H9 (cell line): ENCODE results near the gene CLDN22. TPM values are rescaled to one million over a fixed set of nuclear protein-coding genes. Genes with fewer than 3 reads are reported as not detected.

ENCODE experiments used
- DNase-seq: peaks from one replicate; pipeline ENCODE4 v3.0.0-alpha.2; 2017
- H2AFZ ChIP-seq: one replicate; pipeline ENCODE4 v1.6.1; 2013; ENCODE audit warnings: mild to moderate bottlenecking, low read length, control low read depth, moderate library complexity
- H2AK5ac ChIP-seq: 2 replicates; pipeline ENCODE4 v1.6.1; 2013; ENCODE audit warnings: low read length, control low read depth, mixed read lengths; ENCODE audit not compliant: insufficient read length
- H2BK120ac ChIP-seq: one replicate; pipeline ENCODE4 v1.6.1; 2013; ENCODE audit warnings: low read depth, mild to moderate bottlenecking, low read length, control low read depth, inconsistent platforms; ENCODE audit not compliant: poor library complexity, severe bottlenecking
- H2BK12ac ChIP-seq: 2 replicates; pipeline ENCODE4 v1.6.1; 2013; ENCODE audit warnings: low read length, control low read depth, mixed read lengths, low read depth; ENCODE audit not compliant: insufficient read length
- H2BK15ac ChIP-seq: 2 replicates; pipeline ENCODE4 v1.6.1; 2013; ENCODE audit warnings: low read depth, low read length, control low read depth
- H2BK20ac ChIP-seq: one replicate; pipeline ENCODE4 v1.6.1; 2013; ENCODE audit warnings: low read depth, mild to moderate bottlenecking, low read length, control low read depth, inconsistent platforms; ENCODE audit not compliant: poor library complexity, severe bottlenecking
- H2BK5ac ChIP-seq: 2 replicates; pipeline ENCODE4 v1.6.1; 2013; ENCODE audit warnings: low read length, control low read depth, mixed read lengths; ENCODE audit not compliant: insufficient read length
- H3K14ac ChIP-seq: 2 replicates; pipeline ENCODE4 v1.6.1; 2013; ENCODE audit warnings: low read length, control low read depth; ENCODE audit not compliant: insufficient read depth
- H3K18ac ChIP-seq: 2 replicates; pipeline ENCODE4 v1.6.1; 2013; ENCODE audit warnings: low read depth, mild to moderate bottlenecking, mixed read lengths, low read length, control low read depth; ENCODE audit not compliant: insufficient read length
- H3K23ac ChIP-seq: 2 replicates; pipeline ENCODE4 v1.6.1; 2013; ENCODE audit warnings: low read length, control low read depth, mixed read lengths, low read depth; ENCODE audit not compliant: insufficient read length
- H3K23me2 ChIP-seq: 2 replicates; pipeline ENCODE4 v1.6.1; 2013; ENCODE audit warnings: low read depth, mild to moderate bottlenecking, mixed read lengths, low read length, control low read depth; ENCODE audit not compliant: insufficient read length, poor library complexity, severe bottlenecking
- H3K27ac ChIP-seq: 2 replicates; pipeline ENCODE4 v1.5.1; 2013; ENCODE audit warnings: low read length, control low read depth, mixed read lengths, low read depth; ENCODE audit not compliant: insufficient read length
- H3K27me3 ChIP-seq: 2 replicates; pipeline ENCODE4 v1.6.1; 2013; ENCODE audit warnings: low read length, control low read depth, inconsistent platforms; ENCODE audit not compliant: insufficient read depth
- H3K4ac ChIP-seq: 2 replicates; pipeline ENCODE4 v1.6.1; 2013; ENCODE audit warnings: low read depth, mild to moderate bottlenecking, control low read depth, inconsistent platforms, low read length, moderate library complexity
- H3K4me1 ChIP-seq: 2 replicates; pipeline ENCODE4 v1.6.1; 2013; ENCODE audit warnings: low read length, control low read depth, inconsistent platforms; ENCODE audit not compliant: insufficient read depth
- H3K4me2 ChIP-seq: 2 replicates; pipeline ENCODE4 v1.6.1; 2013; ENCODE audit warnings: low read length, control low read depth, mixed read lengths; ENCODE audit not compliant: insufficient read length, insufficient read depth
- H3K56ac ChIP-seq: 2 replicates; pipeline ENCODE4 v1.6.1; 2013; ENCODE audit warnings: low read depth, mild to moderate bottlenecking, mixed read lengths, low read length, control low read depth; ENCODE audit not compliant: insufficient read length
- H3K79me1 ChIP-seq: 2 replicates; pipeline ENCODE4 v1.6.1; 2013; ENCODE audit warnings: low read depth, mild to moderate bottlenecking, moderate library complexity, low read length, control low read depth, inconsistent platforms; ENCODE audit not compliant: insufficient read depth, poor library complexity, severe bottlenecking
- H3K79me2 ChIP-seq: 2 replicates; pipeline ENCODE4 v1.6.1; 2013; ENCODE audit warnings: low read length, control low read depth, inconsistent platforms; ENCODE audit not compliant: insufficient read depth
- H3K9ac ChIP-seq: 2 replicates; pipeline ENCODE4 v1.6.1; 2013; ENCODE audit warnings: low read length, control low read depth, mixed read lengths; ENCODE audit not compliant: insufficient read length; ENCODE audit errors: extremely low read depth
- H3K9me3 ChIP-seq: one replicate; pipeline ENCODE4 v1.6.1; 2013; ENCODE audit warnings: low read depth, low read length, inconsistent platforms; ENCODE audit not compliant: control insufficient read depth
- H3T11ph ChIP-seq: one replicate; pipeline ENCODE4 v1.6.1; 2013; ENCODE audit warnings: mild to moderate bottlenecking, low read length, control low read depth, inconsistent platforms
- H4K20me1 ChIP-seq: one replicate; pipeline ENCODE4 v1.6.1; 2013; ENCODE audit not compliant: control insufficient read depth, insufficient read length, insufficient read depth
- H4K5ac ChIP-seq: 2 replicates; pipeline ENCODE4 v1.6.1; 2013; ENCODE audit warnings: low read depth, mild to moderate bottlenecking, mixed read lengths, low read length, control low read depth; ENCODE audit not compliant: insufficient read length
- H4K8ac ChIP-seq: replicated peaks from 2 replicates; pipeline ENCODE4 v1.6.1; 2013; ENCODE audit warnings: low read length, control low read depth, mixed read lengths, low read depth; ENCODE audit not compliant: insufficient read length
- H4K91ac ChIP-seq: 2 replicates; pipeline ENCODE4 v1.6.1; 2013; ENCODE audit warnings: low read depth, mild to moderate bottlenecking, moderate library complexity, mixed read lengths, low read length, control low read depth; ENCODE audit not compliant: insufficient read length
- H3K27ac Mint-ChIP-seq, 3 experiments: 2 replicates in 2 of 3; 3 replicates in 1 of 3; pipeline ENCODE4 v1.8.0; 2020 to 2021; ENCODE audit warnings: mixed read lengths in 3 of 3, mild to moderate bottlenecking in 1 of 3, moderate library complexity in 1 of 3
- H3K27me3 Mint-ChIP-seq: 2 replicates; pipeline ENCODE4 v1.8.0; 2021; ENCODE audit warnings: low read depth, mild to moderate bottlenecking, moderate library complexity, mixed read lengths
- H3K36me3 Mint-ChIP-seq, 3 experiments: 2 replicates in 2 of 3; 3 replicates in 1 of 3; pipeline ENCODE4 v1.8.0; 2020 to 2021; ENCODE audit warnings: low read depth in 3 of 3, mixed read lengths in 3 of 3; ENCODE audit not compliant: insufficient read depth in 1 of 3
- H3K4me1 Mint-ChIP-seq, 2 experiments: 2 replicates each; pipeline ENCODE4 v1.8.0; 2020; ENCODE audit warnings: mixed read lengths in 2 of 2
- H3K4me3 Mint-ChIP-seq, 2 experiments: 2 replicates in 1 of 2; 3 replicates in 1 of 2; pipeline ENCODE4 v1.8.0; 2020 to 2021; ENCODE audit warnings: mild to moderate bottlenecking in 2 of 2, mixed read lengths in 2 of 2, moderate library complexity in 1 of 2
- H3K9me3 Mint-ChIP-seq, 2 experiments: 2 replicates in 1 of 2; 3 replicates in 1 of 2; pipeline ENCODE4 v1.8.0; 2020; ENCODE audit warnings: mild to moderate bottlenecking in 2 of 2, mixed read lengths in 2 of 2, moderate library complexity in 1 of 2
- CTCF ChIP-seq: fragments of 200-600 bp; sonication (generic); conservative IDR thresholded peaks from 3 replicates; pipeline ENCODE4 v1.8.0; 2021; ENCODE audit warnings: antibody characterized with exemption, mild to moderate bottlenecking
- WGBS: extraction: QIAGEN DNeasy Blood & Tissue Kit; methylation state at CpG from one replicate; pipeline ENCODE4 v1.1.7; 2013; ENCODE audit warnings: missing lambda C conversion rate, low lambda C conversion rate, mixed read lengths; ENCODE audit not compliant: insufficient read length; ENCODE audit errors: extremely low coverage; 5-methylcytosine and 5-hydroxymethylcytosine counted together
- total RNA-seq: library from RNA; stranded (reverse); gene quantifications from 2 replicates; pipeline ENCODE4 v1.2.1, GENCODE V29; 2021

The CLDN22 gene
- total RNA-seq, 1 experiment from 2014 or later = not detected

GRCh38 chr4:183329954-183330742, 10.1 kb upstream of the CLDN22 start:
- H3K4me1 ChIP-seq = no peaks in the 10 kb centered on the region
- no peak overlapping the region for H2AFZ ChIP-seq
- H4K8ac ChIP-seq = no peak overlapping the region
- no peak overlapping the region for H3K27ac Mint-ChIP-seq
- H3K4me2 ChIP-seq = no peak overlapping the region
- no peaks in the 10 kb centered on the region for H3K9me3 ChIP-seq
- no peaks in the 10 kb centered on the region for H3K23me2 ChIP-seq
- no peak overlapping the region for H2BK120ac ChIP-seq
- H2BK15ac ChIP-seq = no peak overlapping the region
- H4K20me1 ChIP-seq = no peaks in the 10 kb centered on the region
- no peaks in the 10 kb centered on the region for H3K4me1 Mint-ChIP-seq
- H3K4me3 Mint-ChIP-seq = no peak overlapping the region
- H2BK12ac ChIP-seq = no peak overlapping the region
- no peak overlapping the region for H3K56ac ChIP-seq
- H3K79me2 ChIP-seq = no peaks in the 10 kb centered on the region
- H3K14ac ChIP-seq = no peak overlapping the region
- H3K4ac ChIP-seq = no peak overlapping the region
- H3K27ac ChIP-seq = no peak overlapping the region
- H4K91ac ChIP-seq = no peak overlapping the region
- no peak overlapping the region for H2AK5ac ChIP-seq
- no peak overlapping the region for H2BK5ac ChIP-seq
- no peak overlapping the region for H3T11ph ChIP-seq
- no peak overlapping the region for H3K18ac ChIP-seq
- no peak overlapping the region for H3K23ac ChIP-seq
- no peak overlapping the region for H3K9ac ChIP-seq
- WGBS = no CpG with 5 or more reads among the region's 10 CpGs
- H3K27me3 Mint-ChIP-seq = peaks cover 3% of the 10 kb centered on the region
- no peak overlapping the region for H4K5ac ChIP-seq
- no peak for TF ChIP-seq CTCF
- peaks cover 17 to 22% of the 10 kb centered on the region in 2 experiments for H3K9me3 Mint-ChIP-seq
- H3K79me1 ChIP-seq = no peaks in the 10 kb centered on the region
- H3K36me3 Mint-ChIP-seq = peaks cover 8 to 22% (median 13%) of the 10 kb centered on the region in 3 experiments
- H2BK20ac ChIP-seq = no peak overlapping the region
- no peaks in the 10 kb centered on the region for H3K27me3 ChIP-seq
- DNase-seq = no peak
